Measurements from ENCODE around the gene CFAP20. TPM values are rescaled to one million over a fixed set of nuclear protein-coding genes. Genes with fewer than 3 reads are reported as not detected.
A peak's percentile ranks its signal among the peaks of the same experiment; 100 is the strongest.

Gene CFAP20
- polyA plus RNA-seq, 3 donors, result 17.3 to 24.0 (median 18.8) TPM

DNA sequence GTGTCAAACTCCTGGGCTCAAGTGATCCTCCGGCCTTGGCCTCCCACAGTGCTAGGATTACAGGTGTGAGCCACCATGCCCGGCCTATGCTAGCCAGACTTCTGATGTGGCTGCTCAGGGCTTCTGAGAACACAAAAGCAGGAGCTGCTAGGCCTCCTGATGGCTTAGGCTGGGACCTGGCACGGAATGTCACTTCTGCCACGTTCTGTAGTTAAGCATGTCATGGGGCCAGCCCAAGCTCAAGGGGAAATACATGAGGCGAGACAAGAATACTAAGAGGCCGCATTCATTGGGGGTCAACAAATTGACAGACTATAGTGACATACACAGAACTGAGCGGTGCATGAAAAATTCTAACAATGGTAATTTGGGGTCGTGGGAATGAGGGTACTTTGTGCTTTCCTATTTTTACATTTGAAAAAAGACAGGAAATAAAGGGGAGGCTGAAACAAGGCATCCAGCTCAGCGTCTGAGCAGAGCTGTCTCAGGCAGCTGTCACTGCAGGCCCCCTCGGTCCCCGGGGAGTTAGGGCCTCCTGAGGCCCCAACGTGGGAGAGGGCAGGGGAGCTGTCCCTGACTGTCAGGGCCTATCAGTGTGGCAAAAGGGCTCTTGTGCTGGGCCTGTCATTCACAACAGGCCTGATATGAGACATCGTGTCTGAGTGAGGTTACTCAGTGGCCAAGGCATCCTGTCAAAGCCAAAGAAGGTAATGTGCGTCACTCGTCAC is 26.4 kb downstream of the CFAP20 start:
- Histone ChIP-seq H3K36me3 (replicated peaks in 1 of 2; ENCODE audit: control insufficient read depth in 1 of 2, insufficient read depth in 2 of 2, low read length in 2 of 2) (no peaks in the 10 kb centered on the region), H3K4me3 (replicated peaks in 1 of 3; ENCODE audit: low read depth in 2 of 3, low read length in 3 of 3) (no peak overlapping the region), H3K79me2 (ENCODE audit: insufficient read depth, low read length) (no peaks in the 10 kb centered on the region), H2AFZ (ENCODE audit: insufficient read depth, low read depth, low read length, poor library complexity, severe bottlenecking) (no peak overlapping the region), H3K4me1 (ENCODE audit: control insufficient read depth in 1 of 2, insufficient read depth in 2 of 2, low read length in 2 of 2) (peaks cover 0 to 4% of the 10 kb centered on the region in 2 donors), H3K27me3 (ENCODE audit: control insufficient read depth in 2 of 2, insufficient read depth in 2 of 2, low read length in 2 of 2) (no peaks in the 10 kb centered on the region), H3K9ac (ENCODE audit: insufficient read depth, low read length, poor library complexity, severe bottlenecking) (no peak overlapping the region), H4K20me1 (ENCODE audit: insufficient read depth, low read length) (no peaks in the 10 kb centered on the region), H3K9me3 (replicated peaks in 1 of 2; ENCODE audit: control insufficient read depth in 1 of 2, insufficient read depth in 1 of 2, low read length in 2 of 2) (no peaks in the 10 kb centered on the region), H3K27ac (ENCODE audit: low read depth in 1 of 2, low read length in 2 of 2) (no peak overlapping the region), H3K4me2 (replicated peaks; ENCODE audit: extremely low read depth, low read length, poor library complexity, severe bottlenecking) (no peak overlapping the region)
- no peak for DNase-seq
- Mint-ChIP-seq H3K36me3 (no peaks in the 10 kb centered on the region), H3K4me1 (peaks cover 12% of the 10 kb centered on the region), H3K4me3 (no peak overlapping the region), H3K27me3 (ENCODE audit: low read depth in 3 of 3) (peaks cover 0 to 4% (median 1%) of the 10 kb centered on the region in 3 donors), H3K9me3 (peaks cover 0 to 2% (median 0%) of the 10 kb centered on the region in 7 donors), H3K27ac (no peak overlapping the region)
- 94% methylated on average over 12 of the region's 15 CpGs for WGBS (ENCODE audit: insufficient coverage)
- TF ChIP-seq, protein P1, sequence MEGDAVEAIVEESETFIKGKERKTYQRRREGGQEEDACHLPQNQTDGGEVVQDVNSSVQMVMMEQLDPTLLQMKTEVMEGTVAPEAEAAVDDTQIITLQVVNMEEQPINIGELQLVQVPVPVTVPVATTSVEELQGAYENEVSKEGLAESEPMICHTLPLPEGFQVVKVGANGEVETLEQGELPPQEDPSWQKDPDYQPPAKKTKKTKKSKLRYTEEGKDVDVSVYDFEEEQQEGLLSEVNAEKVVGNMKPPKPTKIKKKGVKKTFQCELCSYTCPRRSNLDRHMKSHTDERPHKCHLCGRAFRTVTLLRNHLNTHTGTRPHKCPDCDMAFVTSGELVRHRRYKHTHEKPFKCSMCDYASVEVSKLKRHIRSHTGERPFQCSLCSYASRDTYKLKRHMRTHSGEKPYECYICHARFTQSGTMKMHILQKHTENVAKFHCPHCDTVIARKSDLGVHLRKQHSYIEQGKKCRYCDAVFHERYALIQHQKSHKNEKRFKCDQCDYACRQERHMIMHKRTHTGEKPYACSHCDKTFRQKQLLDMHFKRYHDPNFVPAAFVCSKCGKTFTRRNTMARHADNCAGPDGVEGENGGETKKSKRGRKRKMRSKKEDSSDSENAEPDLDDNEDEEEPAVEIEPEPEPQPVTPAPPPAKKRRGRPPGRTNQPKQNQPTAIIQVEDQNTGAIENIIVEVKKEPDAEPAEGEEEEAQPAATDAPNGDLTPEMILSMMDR (IDR thresholded peaks at IDR 0.05), result no peak
- intact Hi-C loops (cut with micrococcal nuclease), result no loop called here

DNA sequence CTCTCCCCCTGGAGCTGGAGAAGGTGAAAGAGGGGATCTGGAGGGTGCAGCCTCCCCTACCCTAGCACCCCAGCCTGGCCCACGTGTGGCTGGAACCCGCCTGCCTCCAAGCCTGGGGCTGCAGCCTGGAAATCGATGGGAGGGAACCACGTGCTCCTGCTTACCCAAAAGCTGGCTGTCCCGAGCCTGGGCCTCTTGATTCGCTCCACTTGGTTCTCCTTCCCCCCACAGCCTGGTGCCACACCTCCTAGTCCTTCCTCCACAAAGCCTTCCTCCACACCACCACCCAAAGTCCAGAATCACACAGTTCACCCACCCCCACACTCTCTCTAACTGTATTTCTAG is 29.3 kb downstream of the CFAP20 start:
- H3K9me3 Mint-ChIP-seq, result peaks cover 0 to 2% (median 0%) of the 10 kb centered on the region in 7 donors
- H3K4me2 ChIP-seq (replicated peaks; ENCODE audit: extremely low read depth, low read length, poor library complexity, severe bottlenecking), result no peak overlapping the region
- TF ChIP-seq, protein P1 (IDR thresholded peaks at IDR 0.05), result no peak
- intact Hi-C loops (cut with micrococcal nuclease), result loop anchor here in 1 of 2 donors (10.0 kb wide), 1 partner anchor 55 kb away; no protein-coding TSS in a partner anchor
- no peak overlapping the region for H3K4me3 Mint-ChIP-seq
- H3K27me3 ChIP-seq (ENCODE audit: control insufficient read depth in 2 of 2, insufficient read depth in 2 of 2, low read length in 2 of 2), result no peaks in the 10 kb centered on the region
- H3K4me3 ChIP-seq (replicated peaks in 1 of 3; ENCODE audit: low read depth in 2 of 3, low read length in 3 of 3), result no peak overlapping the region
- H2AFZ ChIP-seq (ENCODE audit: insufficient read depth, low read depth, low read length, poor library complexity, severe bottlenecking), result no peak overlapping the region
- no peak overlapping the region for H3K27ac ChIP-seq (ENCODE audit: low read depth in 1 of 2, low read length in 2 of 2)
- no peak for DNase-seq
- 80% methylated on average over 4 of the region's 6 CpGs for WGBS (ENCODE audit: insufficient coverage)
- no peaks in the 10 kb centered on the region for H3K36me3 Mint-ChIP-seq
- no peaks in the 10 kb centered on the region for H3K79me2 ChIP-seq (ENCODE audit: insufficient read depth, low read length)
- no peak overlapping the region for H3K9ac ChIP-seq (ENCODE audit: insufficient read depth, low read length, poor library complexity, severe bottlenecking)
- H3K36me3 ChIP-seq (replicated peaks in 1 of 2; ENCODE audit: control insufficient read depth in 1 of 2, insufficient read depth in 2 of 2, low read length in 2 of 2), result no peaks in the 10 kb centered on the region
- no peaks in the 10 kb centered on the region for H3K9me3 ChIP-seq (replicated peaks in 1 of 2; ENCODE audit: control insufficient read depth in 1 of 2, insufficient read depth in 1 of 2, low read length in 2 of 2)
- H3K27ac Mint-ChIP-seq, result peak overlapping the region in 1 of 7 donors; percentile 65
- H3K4me1 Mint-ChIP-seq, result peaks cover 13% of the 10 kb centered on the region
- no peaks in the 10 kb centered on the region for H3K4me1 ChIP-seq (ENCODE audit: control insufficient read depth in 1 of 2, insufficient read depth in 2 of 2, low read length in 2 of 2)
- H4K20me1 ChIP-seq (ENCODE audit: insufficient read depth, low read length), result no peaks in the 10 kb centered on the region
- peaks cover 0 to 8% (median 4%) of the 10 kb centered on the region in 3 donors for H3K27me3 Mint-ChIP-seq (ENCODE audit: low read depth in 3 of 3)

Data from CD14-positive monocyte (primary cell).